Right ventricle myocardium inferior (tissue), 1 donor: ENCODE data around the gene RCAN3. TPM values are rescaled to one million over a fixed set of nuclear protein-coding genes. Genes with fewer than 3 reads are reported as not detected.
"Not testable (repeated sequence)": the region's sequence is repeated elsewhere in the genome, so short reads cannot be mapped to it uniquely, and the experiment has no call there.

ENCODE experiments used
- ATAC-seq: fragments of 200-7000 bp; cut with Tn5 transposase; one replicate; pipeline ENCODE4 v1.9.1; 2020; ENCODE audit warnings: mild to moderate bottlenecking, moderate library complexity
- DNase-seq: peaks from one replicate; pipeline ENCODE4 v3.0.0; 2021; ENCODE audit errors: missing footprints
- intact Hi-C: fragments of 100-400 bp; cut with DNase I; formaldehyde crosslinking; loops from one replicate; pipeline ENCODE4 v1.11.0; 2022
- total RNA-seq: library from RNA; stranded (reverse); fragmentation: NEBNext Ultra II Directional; extraction: Animal tissue kit (Norgen Biotek cat#: 25700); gene quantifications from one replicate; pipeline ENCODE4 v1.2.1, GENCODE V29; 2021
- donor health status: DM: no; HTN: yes; CAD: no; lungs with severe emphysema.

Gene RCAN3
- total RNA-seq, 1 donor from 2014 or later = 5.9 TPM

- DNase-seq (no peak), ATAC-seq (no peak)
- intact Hi-C loops = no loop called here
Measured at GRCh38 chr1:24536391-24536840, 33.8 kb downstream of the RCAN3 start.

- DNase-seq (no peak), ATAC-seq (no peak)
- intact Hi-C loops = loop anchor here (5.0 kb wide), 2 partner anchors 47 to 297 kb away; no protein-coding TSS in a partner anchor
Measured at GRCh38 chr1:24540051-24540905, 37.6 kb downstream of the RCAN3 start.

GRCh38 chr1:24540906-24541710 is 38.5 kb downstream of the RCAN3 start:
- DNase-seq (no peak), ATAC-seq (no peak)
- intact Hi-C loops = loop anchor here (5.0 kb wide), 2 partner anchors 46 to 296 kb away; no protein-coding TSS in a partner anchor

- DNase-seq = no peak
- intact Hi-C loops = loop anchor here (1.0 to 5.0 kb wide), 3 partner anchors 45 to 295 kb away; no protein-coding TSS in a partner anchor
- no peak for ATAC-seq
Measured at GRCh38 chr1:24541711-24542346, 39.2 kb downstream of the RCAN3 start.

- DNase-seq (no peak), ATAC-seq (no peak)
- intact Hi-C loops = loop anchor here (5.0 kb wide), 2 partner anchors 43 to 293 kb away; no protein-coding TSS in a partner anchor
Measured at GRCh38 chr1:24544239-24544638, 41.6 kb downstream of the RCAN3 start.

- intact Hi-C loops = no loop called here
- DNase-seq (no peak), ATAC-seq (no peak)
Measured at GRCh38 chr1:24545662-24546061, 43.0 kb downstream of the RCAN3 start.

GRCh38 chr1:24547195-24547594 is 44.6 kb downstream of the RCAN3 start:
- no peak for ATAC-seq
- intact Hi-C loops = no loop called here

GRCh38 chr1:24548070-24548469 is 45.4 kb downstream of the RCAN3 start:
- intact Hi-C loops = no loop called here
- ATAC-seq = no peak
- DNase-seq = no peak

More at GRCh38 chr1:24547195-24547594, 44.6 kb downstream of the RCAN3 start:
- DNase-seq = no peak

GRCh38 chr1:24549210-24549609 is 46.6 kb downstream of the RCAN3 start:
- ATAC-seq, intact Hi-C loops, DNase-seq: not testable (repeated sequence)

- intact Hi-C loops = no loop called here
- ATAC-seq (no peak), DNase-seq (no peak)
Measured at GRCh38 chr1:24551290-24551959, 48.8 kb downstream of the RCAN3 start.

GRCh38 chr1:24551960-24552571 is 49.4 kb downstream of the RCAN3 start:
- no peak for ATAC-seq
- intact Hi-C loops = no loop called here
- DNase-seq = no peak

- DNase-seq = no peak
- intact Hi-C loops = no loop called here
- ATAC-seq = no peak
Measured at GRCh38 chr1:24553931-24554330, 51.3 kb downstream of the RCAN3 start.

- intact Hi-C loops = no loop called here
- DNase-seq = no peak
- no peak for ATAC-seq
Measured at GRCh38 chr1:24554714-24555113, 52.1 kb downstream of the RCAN3 start.

GRCh38 chr1:24555591-24556413 is 53.2 kb downstream of the RCAN3 start, which contains the start of gene NCMAP:
Gene NCMAP (plus strand): TSS chr1:24556087. CDS start chr1:24595431, 39,344 bp downstream.
- DNase-seq (no peak), ATAC-seq (peak; percentile 55)
- intact Hi-C loops = no loop called here

- ATAC-seq (no peak), DNase-seq (no peak)
- intact Hi-C loops = no loop called here
Measured at GRCh38 chr1:24556414-24556795, 53.8 kb downstream of the RCAN3 start.

GRCh38 chr1:24557220-24557619 is 54.6 kb downstream of the RCAN3 start:
- DNase-seq (no peak), ATAC-seq (no peak)
- intact Hi-C loops = no loop called here

- no peak for DNase-seq
- ATAC-seq = no peak
- intact Hi-C loops = no loop called here
Measured at GRCh38 chr1:24557711-24558131, 55.1 kb downstream of the RCAN3 start.
